SK-N-SH (cell line): Measurements from ENCODE around the gene RASL10A. TPM values are rescaled to one million over a fixed set of nuclear protein-coding genes. Genes with fewer than 3 reads are reported as not detected.

Experiments
- CTCF ChIA-PET: fragments of 300-600, 350-600 bp; formaldehyde crosslinking; extraction: SDS; loops from one replicate; lab custom pipeline; 2021; lab: Yijun Ruan, JAX
- POLR2A ChIA-PET: fragments of 350-600 bp; sonication (Branson Sonifier 250); formaldehyde crosslinking; extraction: SDS; loops from one replicate; lab custom pipeline; 2020; ENCODE audit warnings: antibody characterized with exemption, inconsistent platforms; lab: Yijun Ruan, JAX
- DNase-seq: peaks from one replicate; pipeline ENCODE4 v3.0.0; 2012
- H2AFZ ChIP-seq: fragments of 200-600 bp; sonication (generic); 2 replicates; pipeline ENCODE4 v1.8.1; 2016; ENCODE audit warnings: antibody characterized with exemption, mild to moderate bottlenecking, low read depth
- H3F3A ChIP-seq: fragments of 200-600 bp; sonication (generic); replicated peaks from 2 replicates; pipeline ENCODE3; 2016; ENCODE audit warnings: antibody characterized with exemption, mild to moderate bottlenecking; ENCODE audit not compliant: insufficient read depth
- H3K27ac ChIP-seq, 2 experiments: fragments of 200-500 bp in 1 of 2; fragments of 200-600 bp in 1 of 2; sonication (Bioruptor generic) in 1 of 2; sonication (generic), shearing (Covaris generic) in 1 of 2; 2 replicates each; pipeline versions ENCODE4 v1.5.1 to v1.6.1; 2014 to 2016; ENCODE audit warnings: low read depth in 2 of 2, inconsistent platforms in 1 of 2, low read length in 1 of 2, mild to moderate bottlenecking in 1 of 2, mixed read lengths in 1 of 2
- H3K27me3 ChIP-seq: fragments of 200-600 bp; sonication (generic), shearing (Covaris generic); 2 replicates; pipeline ENCODE4 v1.6.1; 2016; ENCODE audit warnings: mixed run types; ENCODE audit not compliant: insufficient read depth
- H3K36me3 ChIP-seq, 2 experiments: fragments of 200-500 bp in 1 of 2; fragments of 200-600 bp in 1 of 2; sonication (Bioruptor generic) in 1 of 2; sonication (generic) in 1 of 2; replicated peaks in 1 of 2; 2 replicates each; pipeline versions ENCODE3 to v1.5.1; 2014 to 2016; ENCODE audit warnings: low read length in 1 of 2, mild to moderate bottlenecking in 1 of 2; ENCODE audit not compliant: insufficient read depth in 2 of 2, control insufficient read depth in 1 of 2
- H3K4me1 ChIP-seq, 2 experiments: fragments of 200-500 bp in 1 of 2; fragments of 200-600 bp in 1 of 2; sonication (Bioruptor generic) in 1 of 2; sonication (generic), shearing (Covaris generic) in 1 of 2; 2 replicates each; pipeline versions ENCODE4 v1.5.1 to v1.6.1; 2014 to 2016; ENCODE audit warnings: low read depth in 1 of 2, low read length in 1 of 2, mixed run types in 1 of 2; ENCODE audit not compliant: insufficient read depth in 2 of 2, control insufficient read depth in 1 of 2
- H3K4me2 ChIP-seq: fragments of 200-600 bp; sonication (generic), shearing (Covaris generic); 2 replicates; pipeline ENCODE4 v1.6.1; 2017; ENCODE audit warnings: mixed run types
- H3K4me3 ChIP-seq, 2 experiments: fragments of 200-500 bp in 1 of 2; fragments of 200-600 bp in 1 of 2; sonication (Bioruptor generic) in 1 of 2; sonication (generic), shearing (Covaris generic) in 1 of 2; 2 replicates each; pipeline versions ENCODE4 v1.5.1 to v1.8.1; 2014 to 2016; ENCODE audit warnings: low read depth in 2 of 2, inconsistent platforms in 1 of 2, low read length in 1 of 2, mild to moderate bottlenecking in 1 of 2, mixed read lengths in 1 of 2, moderate library complexity in 1 of 2
- H3K79me2 ChIP-seq: fragments of 200-600 bp; sonication (generic); 2 replicates; pipeline ENCODE4 v1.8.1; 2017; ENCODE audit warnings: mild to moderate bottlenecking; ENCODE audit not compliant: insufficient read depth
- H3K9ac ChIP-seq: fragments of 200-600 bp; sonication (generic); 2 replicates; pipeline ENCODE4 v1.6.1; 2017; ENCODE audit warnings: mixed run types
- H3K9me2 ChIP-seq: fragments of 200-600 bp; sonication (generic); 2 replicates; pipeline ENCODE4 v1.6.1; 2017; ENCODE audit warnings: mixed run types
- H3K9me3 ChIP-seq: fragments of 200-600 bp; sonication (generic); 2 replicates; pipeline ENCODE4 v1.6.1; 2017; ENCODE audit warnings: mixed run types, mild to moderate bottlenecking, moderate library complexity
- H4K20me1 ChIP-seq: fragments of 200-600 bp; sonication (generic); 2 replicates; pipeline ENCODE4 v1.6.1; 2017; ENCODE audit warnings: mild to moderate bottlenecking, mixed run types; ENCODE audit not compliant: insufficient read depth
- ELF1 ChIP-seq: IDR thresholded peaks from 2 replicates; pipeline ENCODE4 v1.4.0; 2012
- EP300 ChIP-seq, 2 experiments: IDR thresholded peaks; 2 replicates each; pipeline versions ENCODE4 v1.4.0 to v1.6.1; 2012; ENCODE audit warnings: borderline replicate concordance in 1 of 2, low read depth in 1 of 2, low read length in 1 of 2
- EZH2phosphoT487 ChIP-seq: fragments of 200-600 bp; sonication (generic); IDR thresholded peaks from 2 replicates; pipeline ENCODE4 v1.6.1; 2017; ENCODE audit warnings: low read depth, mixed run types, mild to moderate bottlenecking, antibody characterized with exemption, moderate library complexity, borderline replicate concordance
- FOSL2 ChIP-seq: IDR thresholded peaks from 2 replicates; pipeline ENCODE4 v1.4.0; 2012; ENCODE audit warnings: low read depth, mild to moderate bottlenecking, moderate library complexity, borderline replicate concordance
- FOXJ3 ChIP-seq: sonication (generic); formaldehyde crosslinking; IDR thresholded peaks from 2 replicates; pipeline ENCODE4 v1.5.1; 2020; ENCODE audit warnings: mild to moderate bottlenecking, missing genetic modification reagents
- GATA2 ChIP-seq: sonication (generic); formaldehyde crosslinking; IDR thresholded peaks from 2 replicates; pipeline ENCODE4 v1.5.0; 2020; ENCODE audit warnings: mild to moderate bottlenecking, missing genetic modification reagents
- JUND ChIP-seq: IDR thresholded peaks from 2 replicates; pipeline ENCODE4 v1.4.0; 2012
- NFIC ChIP-seq: IDR thresholded peaks from 2 replicates; pipeline ENCODE4 v1.4.0; 2012; ENCODE audit warnings: borderline replicate concordance
- POLR2AphosphoS5 ChIP-seq: IDR thresholded peaks from 2 replicates; pipeline ENCODE4 v1.6.1; 2012; ENCODE audit warnings: low read depth, low read length
- RCOR1 ChIP-seq: fragments of 150-350 bp; IDR thresholded peaks from 2 replicates; pipeline ENCODE4 v1.6.1; 2017; ENCODE audit warnings: antibody characterized with exemption, low read length
- RFX5 ChIP-seq: IDR thresholded peaks from 2 replicates; pipeline ENCODE4 v1.6.1; 2012; ENCODE audit warnings: mild to moderate bottlenecking, improper control_type of control experiment, low read length
- RXRA ChIP-seq: IDR thresholded peaks from 2 replicates; pipeline ENCODE4 v1.4.0; 2012; ENCODE audit warnings: low read depth, mild to moderate bottlenecking, borderline replicate concordance
- SMC3 ChIP-seq: IDR thresholded peaks from 2 replicates; pipeline ENCODE4 v1.6.1; 2012; ENCODE audit warnings: low read depth, low read length, improper control_type of control experiment
- TEAD4 ChIP-seq: IDR thresholded peaks from 2 replicates; pipeline ENCODE4 v1.4.0; 2012; ENCODE audit warnings: mild to moderate bottlenecking, borderline replicate concordance; ENCODE audit not compliant: insufficient read depth
- WGBS: methylation state at CpG from one replicate; pipeline ENCODE4 v1.1.6; 2017; ENCODE audit warnings: low lambda C conversion rate; 5-methylcytosine and 5-hydroxymethylcytosine counted together
- polyA plus RNA-seq, 3 experiments: library from polyadenylated mRNA; depleted of rRNA; stranded (reverse); fragments of >200 nt; gene quantifications; 2 replicates each; pipeline ENCODE4 v1.2.3, GENCODE V29; 2012
- TF ChIP-seq, protein P1 (sequence below): IDR thresholded peaks from 2 replicates; pipeline ENCODE4 v1.4.0; 2012; ENCODE audit warnings: low read depth, borderline replicate concordance
- TF ChIP-seq, protein P2 (sequence below): IDR thresholded peaks from 2 replicates; pipeline ENCODE4 v1.4.0; 2012; ENCODE audit warnings: low read depth
- TF ChIP-seq, protein P3 (sequence below): fragments of 150-350 bp; IDR thresholded peaks from 2 replicates; pipeline ENCODE4 v1.6.1; 2016; ENCODE audit warnings: mild to moderate bottlenecking, low read depth, low read length
- TF ChIP-seq, protein P4 (sequence below): fragments of 150-350 bp; IDR thresholded peaks from 2 replicates; pipeline ENCODE4 v1.6.1; 2017; ENCODE audit warnings: antibody characterized with exemption, low read length, low read depth, borderline replicate concordance

RASL10A gene
- polyA plus RNA-seq, 1 of the 3 experiments (the other 2 are of a cell fraction) = 0.36 TPM

DNA sequence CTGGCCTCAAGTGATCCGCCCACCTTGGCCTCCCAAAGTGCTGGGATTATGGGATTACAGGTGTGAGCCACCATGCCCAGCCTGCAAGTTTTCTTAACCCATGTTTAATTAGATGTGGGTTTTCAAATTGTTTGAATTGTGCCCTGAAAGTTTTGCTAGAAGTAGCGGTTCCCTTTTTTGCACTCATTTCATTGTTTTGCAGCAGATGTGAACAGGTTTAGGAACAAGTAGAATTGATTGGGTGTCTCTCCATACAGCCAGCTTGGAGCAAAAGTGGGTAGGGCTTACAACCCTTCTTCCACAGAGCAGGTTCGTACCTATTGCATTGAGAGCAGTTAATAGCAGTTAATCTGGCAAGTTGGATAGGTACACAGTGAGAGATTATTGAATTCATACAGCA, 31.3 kb downstream of the RASL10A start:
- H3K79me2 ChIP-seq = peaks cover 100% of the 10 kb centered on the region
- H4K20me1 ChIP-seq = peaks cover 87% of the 10 kb centered on the region
- peaks cover 11% of the 10 kb centered on the region for H3F3A ChIP-seq
- no peaks in the 10 kb centered on the region for H3K9me2 ChIP-seq
- ChIA-PET POLR2A (no interaction called here), CTCF (interaction anchor here (1.2 to 1.4 kb wide), 2 partner anchors 29 to 39 kb away, joined by 4 to 5 read pairs; no protein-coding TSS in a partner anchor)
- no peak overlapping the region for H3K4me3 ChIP-seq
- no peak for TF ChIP-seq GATA2 (CRISPR knock-in tag)
- no peak for TF ChIP-seq EP300 (IDR thresholded peaks at IDR 0.05; ENCODE audit: borderline replicate concordance in 1 of 2, low read depth in 1 of 2, low read length in 1 of 2)
- TF ChIP-seq, protein P1, sequence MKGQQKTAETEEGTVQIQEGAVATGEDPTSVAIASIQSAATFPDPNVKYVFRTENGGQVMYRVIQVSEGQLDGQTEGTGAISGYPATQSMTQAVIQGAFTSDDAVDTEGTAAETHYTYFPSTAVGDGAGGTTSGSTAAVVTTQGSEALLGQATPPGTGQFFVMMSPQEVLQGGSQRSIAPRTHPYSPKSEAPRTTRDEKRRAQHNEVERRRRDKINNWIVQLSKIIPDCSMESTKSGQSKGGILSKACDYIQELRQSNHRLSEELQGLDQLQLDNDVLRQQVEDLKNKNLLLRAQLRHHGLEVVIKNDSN = no peak
- TF ChIP-seq, protein P2, sequence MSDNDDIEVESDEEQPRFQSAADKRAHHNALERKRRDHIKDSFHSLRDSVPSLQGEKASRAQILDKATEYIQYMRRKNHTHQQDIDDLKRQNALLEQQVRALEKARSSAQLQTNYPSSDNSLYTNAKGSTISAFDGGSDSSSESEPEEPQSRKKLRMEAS = no peak
- TF ChIP-seq RXRA = no peak
- no peak for TF ChIP-seq SMC3
- no peak for TF ChIP-seq TEAD4
- no peak for TF ChIP-seq ELF1
- TF ChIP-seq, protein P3, sequence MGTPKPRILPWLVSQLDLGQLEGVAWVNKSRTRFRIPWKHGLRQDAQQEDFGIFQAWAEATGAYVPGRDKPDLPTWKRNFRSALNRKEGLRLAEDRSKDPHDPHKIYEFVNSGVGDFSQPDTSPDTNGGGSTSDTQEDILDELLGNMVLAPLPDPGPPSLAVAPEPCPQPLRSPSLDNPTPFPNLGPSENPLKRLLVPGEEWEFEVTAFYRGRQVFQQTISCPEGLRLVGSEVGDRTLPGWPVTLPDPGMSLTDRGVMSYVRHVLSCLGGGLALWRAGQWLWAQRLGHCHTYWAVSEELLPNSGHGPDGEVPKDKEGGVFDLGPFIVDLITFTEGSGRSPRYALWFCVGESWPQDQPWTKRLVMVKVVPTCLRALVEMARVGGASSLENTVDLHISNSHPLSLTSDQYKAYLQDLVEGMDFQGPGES = no peak
- TF ChIP-seq RCOR1 = no peak
- TF ChIP-seq FOXJ3 (CRISPR knock-in tag) = no peak
- no peak for TF ChIP-seq JUND
- no peak for TF ChIP-seq POLR2AphosphoS5
- TF ChIP-seq, protein P4, sequence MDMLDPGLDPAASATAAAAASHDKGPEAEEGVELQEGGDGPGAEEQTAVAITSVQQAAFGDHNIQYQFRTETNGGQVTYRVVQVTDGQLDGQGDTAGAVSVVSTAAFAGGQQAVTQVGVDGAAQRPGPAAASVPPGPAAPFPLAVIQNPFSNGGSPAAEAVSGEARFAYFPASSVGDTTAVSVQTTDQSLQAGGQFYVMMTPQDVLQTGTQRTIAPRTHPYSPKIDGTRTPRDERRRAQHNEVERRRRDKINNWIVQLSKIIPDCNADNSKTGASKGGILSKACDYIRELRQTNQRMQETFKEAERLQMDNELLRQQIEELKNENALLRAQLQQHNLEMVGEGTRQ = no peak
- no peak for TF ChIP-seq RFX5
- H2AFZ ChIP-seq = no peak overlapping the region
- no peaks in the 10 kb centered on the region for H3K27me3 ChIP-seq
- H3K4me2 ChIP-seq = no peak overlapping the region
- peaks cover 57 to 95% of the 10 kb centered on the region in 2 experiments for H3K36me3 ChIP-seq
- H3K27ac ChIP-seq = no peak overlapping the region
- no peaks in the 10 kb centered on the region for H3K4me1 ChIP-seq
- H3K9me3 ChIP-seq = no peaks in the 10 kb centered on the region
- no peak overlapping the region for H3K9ac ChIP-seq
- WGBS = 93% methylated on average over 3 of the region's 3 CpGs
- DNase-seq = no peak

DNA sequence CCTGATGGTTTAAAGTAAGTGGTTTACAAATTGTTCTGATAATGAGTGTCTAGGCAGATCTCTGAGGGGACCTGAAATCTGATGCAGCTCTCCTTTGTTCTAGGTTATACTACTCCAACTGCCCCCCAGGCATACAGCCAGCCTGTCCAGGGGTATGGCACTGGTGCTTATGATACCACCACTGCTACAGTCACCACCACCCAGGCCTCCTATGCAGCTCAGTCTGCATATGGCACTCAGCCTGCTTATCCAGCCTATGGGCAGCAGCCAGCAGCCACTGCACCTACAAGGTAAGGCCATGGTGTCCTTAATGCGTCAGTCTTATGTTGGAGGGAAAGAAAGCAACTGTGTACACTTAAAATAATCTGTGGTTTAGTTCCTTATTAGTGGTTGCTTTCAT, 37.6 kb downstream of the RASL10A start:
- H3K4me1 ChIP-seq = no peaks in the 10 kb centered on the region; a peak in 3 of 4 replicates
- no peak for TF ChIP-seq JUND
- no peak for TF ChIP-seq RXRA
- TF ChIP-seq EZH2phosphoT487 = no peak
- TF ChIP-seq SMC3 = no peak
- no peak for TF ChIP-seq EP300 (IDR thresholded peaks at IDR 0.05; ENCODE audit: borderline replicate concordance in 1 of 2, low read depth in 1 of 2, low read length in 1 of 2)
- no peak for TF ChIP-seq NFIC
- no peak for TF ChIP-seq FOSL2
- no peak for DNase-seq
- no peaks in the 10 kb centered on the region for H3K27me3 ChIP-seq
- H2AFZ ChIP-seq = no peak overlapping the region
- peaks cover 74 to 97% of the 10 kb centered on the region in 2 experiments for H3K36me3 ChIP-seq
- ChIA-PET POLR2A (no interaction called here), CTCF (interaction anchor here (2.1 kb wide), 1 partner anchor 32 kb away, joined by 7 read pairs; no protein-coding TSS in a partner anchor)
- no peaks in the 10 kb centered on the region for H3K9me3 ChIP-seq
- H3K9ac ChIP-seq = no peak overlapping the region
- H3K4me3 ChIP-seq = no peak overlapping the region
- H3K4me2 ChIP-seq = no peak overlapping the region
- WGBS = 75% methylated on average over 1 of the region's 1 CpG
- no peak overlapping the region for H3K27ac ChIP-seq
- peaks cover 100% of the 10 kb centered on the region for H3K79me2 ChIP-seq
- peaks cover 12% of the 10 kb centered on the region for H3F3A ChIP-seq
- no peaks in the 10 kb centered on the region for H3K9me2 ChIP-seq
- peaks cover 98% of the 10 kb centered on the region for H4K20me1 ChIP-seq
